ENCODE measurements around the gene NR2E1.
A peak's percentile ranks its signal among the peaks of the same experiment; 100 is the strongest.

NR2E1 gene

DNA sequence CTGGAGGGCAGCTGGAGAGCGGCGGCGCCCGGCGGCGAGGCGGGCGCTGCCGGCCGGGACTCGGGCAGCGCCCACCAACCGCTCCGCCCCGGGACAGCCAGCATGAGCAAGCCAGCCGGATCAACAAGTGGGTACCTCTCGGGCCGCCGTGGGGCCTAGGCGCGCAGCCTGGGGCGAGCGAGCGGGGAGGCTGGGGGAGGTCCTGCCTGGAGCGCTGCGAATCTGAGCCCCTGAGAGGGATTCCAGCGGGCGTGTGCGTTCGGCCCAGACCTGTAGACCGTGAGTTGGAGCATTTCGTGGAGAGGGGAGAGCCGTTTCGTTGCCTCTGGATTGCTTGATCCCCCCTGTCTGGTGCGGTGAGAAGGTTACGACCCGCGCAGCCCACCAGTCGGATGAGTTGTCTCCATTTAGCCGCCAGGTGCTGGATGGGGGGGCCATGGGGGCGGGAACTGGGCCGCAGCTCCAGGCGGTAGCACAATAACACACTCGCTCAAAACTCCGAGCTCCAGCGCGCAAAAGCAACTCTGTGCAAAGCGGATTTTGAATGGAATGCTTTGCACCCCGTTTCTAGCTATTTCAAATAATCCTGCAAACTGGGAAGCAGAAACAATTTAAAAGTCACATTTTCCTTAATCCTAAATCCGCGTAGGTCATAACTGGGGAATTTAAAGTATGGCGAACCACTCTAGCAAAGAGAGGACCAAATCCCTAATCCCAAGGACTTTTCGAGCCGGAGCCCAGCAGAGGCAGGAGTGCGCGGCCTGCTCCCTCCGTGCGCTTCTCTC lies 1.0 kb downstream of the NR2E1 start:
- H3K4me3 ChIP-seq (ENCODE audit: low read depth, low read length) = no peak overlapping the region
- DNase-seq (ENCODE audit: low read depth) = no peak
- no peak for TF ChIP-seq POLR2A (IDR thresholded peaks at IDR 0.05; ENCODE audit: extremely low read depth, insufficient read length)
- no peak for TF ChIP-seq MYC (IDR thresholded peaks at IDR 0.05; ENCODE audit: low read depth, low read length)
- TF ChIP-seq MAX (IDR thresholded peaks at IDR 0.05; ENCODE audit: low read depth, low read length) = no peak

GRCh38 chr6:108167449-108168089 lies 1.7 kb downstream of the NR2E1 start:
- no peak for DNase-seq (ENCODE audit: low read depth)
- H3K4me3 ChIP-seq (ENCODE audit: low read depth, low read length) = no peak overlapping the region
- TF ChIP-seq POLR2A (IDR thresholded peaks at IDR 0.05; ENCODE audit: extremely low read depth, insufficient read length) (no peak), MAX (IDR thresholded peaks at IDR 0.05; ENCODE audit: low read depth, low read length) (no peak), MYC (IDR thresholded peaks at IDR 0.05; ENCODE audit: low read depth, low read length) (no peak)
- TF ChIP-seq, protein P1, sequence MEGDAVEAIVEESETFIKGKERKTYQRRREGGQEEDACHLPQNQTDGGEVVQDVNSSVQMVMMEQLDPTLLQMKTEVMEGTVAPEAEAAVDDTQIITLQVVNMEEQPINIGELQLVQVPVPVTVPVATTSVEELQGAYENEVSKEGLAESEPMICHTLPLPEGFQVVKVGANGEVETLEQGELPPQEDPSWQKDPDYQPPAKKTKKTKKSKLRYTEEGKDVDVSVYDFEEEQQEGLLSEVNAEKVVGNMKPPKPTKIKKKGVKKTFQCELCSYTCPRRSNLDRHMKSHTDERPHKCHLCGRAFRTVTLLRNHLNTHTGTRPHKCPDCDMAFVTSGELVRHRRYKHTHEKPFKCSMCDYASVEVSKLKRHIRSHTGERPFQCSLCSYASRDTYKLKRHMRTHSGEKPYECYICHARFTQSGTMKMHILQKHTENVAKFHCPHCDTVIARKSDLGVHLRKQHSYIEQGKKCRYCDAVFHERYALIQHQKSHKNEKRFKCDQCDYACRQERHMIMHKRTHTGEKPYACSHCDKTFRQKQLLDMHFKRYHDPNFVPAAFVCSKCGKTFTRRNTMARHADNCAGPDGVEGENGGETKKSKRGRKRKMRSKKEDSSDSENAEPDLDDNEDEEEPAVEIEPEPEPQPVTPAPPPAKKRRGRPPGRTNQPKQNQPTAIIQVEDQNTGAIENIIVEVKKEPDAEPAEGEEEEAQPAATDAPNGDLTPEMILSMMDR (IDR thresholded peaks at IDR 0.05; ENCODE audit: low read depth, low read length) = no peak

GRCh38 chr6:108168090-108168463 lies 2.3 kb downstream of the NR2E1 start:
- no peak overlapping the region for H3K4me3 ChIP-seq (ENCODE audit: low read depth, low read length)
- no peak for DNase-seq (ENCODE audit: low read depth)
- TF ChIP-seq MYC (IDR thresholded peaks at IDR 0.05; ENCODE audit: low read depth, low read length) = no peak
- TF ChIP-seq POLR2A (IDR thresholded peaks at IDR 0.05; ENCODE audit: extremely low read depth, insufficient read length) = no peak
- no peak for TF ChIP-seq MAX (IDR thresholded peaks at IDR 0.05; ENCODE audit: low read depth, low read length)
- TF ChIP-seq, protein P1 (IDR thresholded peaks at IDR 0.05; ENCODE audit: low read depth, low read length) = no peak

- H3K4me3 ChIP-seq (ENCODE audit: low read depth, low read length) = peak overlapping the region; percentile 1
- peak; percentile 56 for DNase-seq (ENCODE audit: low read depth)
- TF ChIP-seq, protein P1 (IDR thresholded peaks at IDR 0.05; ENCODE audit: low read depth, low read length) = peak; percentile 5
- TF ChIP-seq MYC (IDR thresholded peaks at IDR 0.05; ENCODE audit: low read depth, low read length) (no peak), POLR2A (IDR thresholded peaks at IDR 0.05; ENCODE audit: extremely low read depth, insufficient read length) (no peak), MAX (IDR thresholded peaks at IDR 0.05; ENCODE audit: low read depth, low read length) (no peak)
These were observed 3.0 kb downstream of the NR2E1 start for GRCh38 chr6:108168501-108169463.

DNA sequence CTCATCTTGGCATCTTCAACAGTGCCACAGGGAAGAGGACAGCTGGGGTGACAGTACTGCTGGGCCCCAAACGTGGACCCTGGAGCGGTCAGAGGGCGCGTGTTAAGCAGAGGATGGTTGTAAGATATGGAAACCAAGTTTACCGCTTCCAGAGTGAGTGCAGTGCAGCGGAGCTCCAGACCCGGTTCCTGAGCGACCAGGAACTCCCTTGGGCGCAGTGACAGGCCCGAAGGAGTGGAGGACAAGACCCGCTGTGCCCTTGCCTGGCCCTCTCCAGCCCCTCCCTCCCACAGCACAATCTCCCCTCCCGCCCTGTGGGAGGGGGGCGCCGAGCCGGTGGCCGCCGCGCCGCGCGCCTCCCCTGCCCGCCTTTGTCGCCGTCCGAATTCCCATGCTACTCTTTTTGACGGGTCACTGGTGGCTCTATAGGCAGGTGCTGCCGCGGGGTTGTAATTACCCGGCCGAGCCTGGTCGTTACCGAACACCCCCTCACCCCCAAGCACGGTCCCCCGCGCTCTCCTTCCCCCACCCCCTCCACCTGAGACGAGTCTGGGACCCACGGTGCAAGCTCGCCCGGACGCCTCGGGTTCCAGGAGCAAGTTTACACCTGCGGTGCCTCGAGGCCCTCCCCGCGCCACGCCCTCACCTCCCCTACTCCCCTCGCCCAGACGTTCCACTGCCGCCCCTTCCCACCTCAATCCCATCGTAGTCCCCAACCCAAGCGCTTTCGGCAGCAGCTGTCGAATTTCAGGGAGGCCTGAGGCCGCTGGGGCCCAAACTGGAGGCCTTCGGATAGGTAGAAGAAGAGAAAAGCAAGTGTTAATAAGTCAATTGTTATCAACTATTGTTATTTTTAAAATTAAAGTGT lies 3.9 kb downstream of the NR2E1 start:
- DNase-seq (ENCODE audit: low read depth) = no peak
- H3K4me3 ChIP-seq (ENCODE audit: low read depth, low read length) = no peak overlapping the region

More for the DNA sequence above, 3.9 kb downstream of the NR2E1 start:
- TF ChIP-seq, protein P1 (IDR thresholded peaks at IDR 0.05; ENCODE audit: low read depth, low read length) = no peak
- TF ChIP-seq MAX (IDR thresholded peaks at IDR 0.05; ENCODE audit: low read depth, low read length) (no peak), MYC (IDR thresholded peaks at IDR 0.05; ENCODE audit: low read depth, low read length) (no peak), POLR2A (IDR thresholded peaks at IDR 0.05; ENCODE audit: extremely low read depth, insufficient read length) (no peak)

Data from NB4 (cell line).